A549 (cell line): ENCODE results near the gene SYTL1. TPM values are rescaled to one million over a fixed set of nuclear protein-coding genes. Genes with fewer than 3 reads are reported as not detected.

Experiments used
- ATOH8 ChIP-seq: fragments of 250-450 bp; sonication (Bioruptor Pico); IDR thresholded peaks from 2 replicates; pipeline ENCODE4 v1.5.0; 2020; ENCODE audit warnings: low read depth, mild to moderate bottlenecking, moderate library complexity
- BCL3 ChIP-seq: fragments of >200 bp; sonication (Bioruptor Twin); formaldehyde crosslinking; IDR thresholded peaks from 3 replicates; pipeline ENCODE4 v1.6.1; 2016
- BHLHE40 ChIP-seq: IDR thresholded peaks from 2 replicates; pipeline ENCODE4 v1.6.1; 2012; ENCODE audit warnings: low read depth, low read length, inconsistent platforms
- CBX8 ChIP-seq: fragments of 200-600 bp; sonication (generic); IDR thresholded peaks from 2 replicates; pipeline ENCODE4 v1.6.1; 2016
- CHD4 ChIP-seq: fragments of 200-600 bp; sonication (generic); IDR thresholded peaks from 2 replicates; pipeline ENCODE4 v1.6.1; 2016; ENCODE audit warnings: antibody characterized with exemption, mild to moderate bottlenecking, borderline replicate concordance
- EHF ChIP-seq: fragments of 250-450 bp; sonication (Bioruptor Pico); IDR thresholded peaks from 2 replicates; pipeline ENCODE4 v1.5.0; 2020; ENCODE audit warnings: mild to moderate bottlenecking
- EP300 ChIP-seq, 2 experiments: fragments of >200 bp; sonication (Bioruptor Twin); formaldehyde crosslinking; IDR thresholded peaks; 2 replicates in 1 of 2; 3 replicates in 1 of 2; pipeline ENCODE4 v1.6.1; 2016 to 2017
- ESRRA ChIP-seq: fragments of 150-350 bp; IDR thresholded peaks from 2 replicates; pipeline ENCODE4 v1.6.1; 2014; ENCODE audit warnings: mild to moderate bottlenecking, low read length, borderline replicate concordance
- FOSB ChIP-seq: fragments of 250-450 bp; sonication (Bioruptor Pico); IDR thresholded peaks from 2 replicates; pipeline ENCODE4 v1.5.0; 2020; ENCODE audit warnings: mild to moderate bottlenecking, moderate library complexity
- FOSL2 ChIP-seq, 2 experiments: fragments of 450-650 bp in 1 of 2; fragments of >200 bp in 1 of 2; sonication (Bioruptor Twin) in 1 of 2; formaldehyde crosslinking; IDR thresholded peaks; 2 replicates each; pipeline versions ENCODE4 v1.5.0 to v1.6.1; 2016 to 2020; ENCODE audit warnings: mild to moderate bottlenecking in 1 of 2, moderate library complexity in 1 of 2
- FOXS1 ChIP-seq: fragments of 250-450 bp; sonication (Bioruptor Pico); IDR thresholded peaks from 2 replicates; pipeline ENCODE4 v1.5.0; 2020; ENCODE audit warnings: mild to moderate bottlenecking, moderate library complexity
- HEYL ChIP-seq: fragments of 250-450 bp; sonication (Bioruptor Pico); IDR thresholded peaks from 2 replicates; pipeline ENCODE4 v1.8.0; 2021; ENCODE audit warnings: mild to moderate bottlenecking, moderate library complexity
- HOXA7 ChIP-seq: fragments of 250-450 bp; sonication (Bioruptor Pico); IDR thresholded peaks from 2 replicates; pipeline ENCODE4 v1.5.0; 2020; ENCODE audit warnings: mild to moderate bottlenecking, moderate library complexity
- JUN ChIP-seq, 2 experiments: fragments of >200 bp; sonication (Bioruptor Twin); formaldehyde crosslinking; IDR thresholded peaks; 2 replicates in 1 of 2; 3 replicates in 1 of 2; pipeline ENCODE4 v1.6.1; 2016 to 2017
- JUNB ChIP-seq: fragments of >200 bp; sonication (Bioruptor Twin); formaldehyde crosslinking; IDR thresholded peaks from 2 replicates; pipeline ENCODE4 v1.6.1; 2016
- KDM5A ChIP-seq: fragments of 200-600 bp; sonication (generic); IDR thresholded peaks from 2 replicates; pipeline ENCODE4 v1.6.1; 2016; ENCODE audit warnings: antibody characterized with exemption, mild to moderate bottlenecking
- MAX ChIP-seq: IDR thresholded peaks from 2 replicates; pipeline ENCODE4 v1.6.1; 2012
- POLR2A ChIP-seq: IDR thresholded peaks from 2 replicates; pipeline ENCODE4 v1.6.1; 2012; ENCODE audit warnings: mild to moderate bottlenecking, low read length
- POLR2AphosphoS2 ChIP-seq: conservative IDR thresholded peaks from 2 replicates; pipeline ENCODE4 v1.6.1; 2012; ENCODE audit warnings: low read length, improper control_type of control experiment, inconsistent platforms
- RAD21 ChIP-seq, 2 experiments: fragments of >200 bp in 1 of 2; sonication (Bioruptor Twin) in 1 of 2; formaldehyde crosslinking in 1 of 2; IDR thresholded peaks in 1 of 2; conservative IDR thresholded peaks in 1 of 2; 2 replicates in 1 of 2; 3 replicates in 1 of 2; pipeline ENCODE4 v1.6.1; 2012 to 2018; ENCODE audit warnings: inconsistent platforms in 1 of 2
- RARB ChIP-seq: fragments of 250-450 bp; sonication (Bioruptor Pico); IDR thresholded peaks from 2 replicates; pipeline ENCODE4 v1.8.0; 2021; ENCODE audit warnings: mild to moderate bottlenecking, moderate library complexity
- RCOR1 ChIP-seq: fragments of 150-350 bp; IDR thresholded peaks from 2 replicates; pipeline ENCODE4 v1.6.1; 2014; ENCODE audit warnings: antibody characterized with exemption, low read length, low read depth
- RFX5 ChIP-seq: fragments of 450-650 bp; IDR thresholded peaks from 2 replicates; pipeline ENCODE4 v1.7.1; 2014; ENCODE audit warnings: antibody characterized with exemption, mild to moderate bottlenecking, moderate library complexity
- SREBF2 ChIP-seq: fragments of 450-650 bp; IDR thresholded peaks from 2 replicates; pipeline ENCODE4 v1.6.1; 2014; ENCODE audit warnings: mild to moderate bottlenecking, moderate library complexity
- TFCP2L1 ChIP-seq: fragments of 250-450 bp; sonication (Bioruptor Pico); IDR thresholded peaks from 2 replicates; pipeline ENCODE4 v1.5.0; 2021; ENCODE audit warnings: mild to moderate bottlenecking
- TP53 ChIP-seq: fragments of 250-450 bp; sonication (Bioruptor Pico); IDR thresholded peaks from 2 replicates; pipeline ENCODE4 v1.5.0; 2021; ENCODE audit warnings: mild to moderate bottlenecking, moderate library complexity
- ZC3H11A ChIP-seq: fragments of 450-650 bp; IDR thresholded peaks from 2 replicates; pipeline ENCODE4 v1.6.1; 2014; ENCODE audit warnings: antibody characterized with exemption, mild to moderate bottlenecking
- ZFP36 ChIP-seq: fragments of 450-650 bp; IDR thresholded peaks from 2 replicates; pipeline ENCODE4 v1.6.1; 2014; ENCODE audit warnings: borderline replicate concordance; ENCODE audit not compliant: partially characterized antibody
- ZSCAN20 ChIP-seq: fragments of 250-450 bp; sonication (Bioruptor Pico); IDR thresholded peaks from 2 replicates; pipeline ENCODE4 v1.8.0; 2022; ENCODE audit warnings: mild to moderate bottlenecking, moderate library complexity
- polyA plus RNA-seq, 4 experiments: library from polyadenylated mRNA; depleted of rRNA in 3 of 4; stranded (reverse); fragments of >200 nt; fragmentation: RNase III in 1 of 4; extraction: RNeasy Plus Mini Kit Qiagen cat#74134 plus additional on column Dnase treatment in 1 of 4; gene quantifications; 2 replicates in 3 of 4; 3 replicates in 1 of 4; pipeline ENCODE4 v1.2.3, GENCODE V29; 2011 to 2017
- TF ChIP-seq, protein P1 (sequence below): fragments of 150-350 bp; IDR thresholded peaks from 2 replicates; pipeline ENCODE4 v1.6.1; 2014; ENCODE audit warnings: low read depth, mild to moderate bottlenecking, low read length
- TF ChIP-seq, protein P2 (sequence below): fragments of >200 bp; sonication (Bioruptor Twin); formaldehyde crosslinking; IDR thresholded peaks from 2 replicates; pipeline ENCODE4 v1.6.1; 2016
- TF ChIP-seq, protein P3 (sequence below): fragments of 200-600 bp; sonication (generic); IDR thresholded peaks from 2 replicates; pipeline ENCODE4 v1.6.1; 2016; ENCODE audit warnings: antibody characterized with exemption, mild to moderate bottlenecking, moderate library complexity
- TF ChIP-seq, protein P4 (sequence below): fragments of >200 bp; sonication (Bioruptor Twin); formaldehyde crosslinking; IDR thresholded peaks from 3 replicates; pipeline ENCODE4 v1.5.1; 2016

Gene SYTL1
- polyA plus RNA-seq, 2 of the 4 experiments (the other 2 are of a cell fraction) = 0.76 to 0.80 TPM

GRCh38 chr1:27321813-27322568, 19.8 kb upstream of the SYTL1 start, which contains the start of gene TMEM222 (continued):
- TF ChIP-seq BCL3 (0 out of 3 replicates have a peak, but pooled peaks have one; percentile 54), TFCP2L1 (CRISPR knock-in tag) (no peak), FOSL2 (IDR thresholded peaks at IDR 0.05) (no peak), FOSL2 (CRISPR knock-in tag; IDR thresholded peaks at IDR 0.05) (0 out of 2 replicates have a peak, but pooled peaks have one; percentile 27), JUNB (no peak), ATOH8 (CRISPR knock-in tag) (no peak), ZSCAN20 (no peak), RAD21 (conservative IDR thresholded peaks at IDR 0.05 in 1 of 2, IDR thresholded peaks at IDR 0.05 in 1 of 2) (no peak; a peak in 1 of 5 replicates), ZC3H11A (no peak; the same call in 1 of the 2 replicates), POLR2AphosphoS2 (no peak), BHLHE40 (no peak), RFX5 (peak; percentile 68; the same call in 1 of the 2 replicates), MAX (peak; percentile 89), FOSB (CRISPR knock-in tag) (no peak), SREBF2 (no peak), CBX8 (no peak), HOXA7 (CRISPR knock-in tag) (no peak), RCOR1 (no peak), EP300 (IDR thresholded peaks at IDR 0.05) (no peak), JUN (IDR thresholded peaks at IDR 0.05) (peak; percentile 65 to 91; a peak in 4 of 5 replicates), HEYL (CRISPR knock-in tag) (no peak), ZFP36 (no peak), FOXS1 (CRISPR knock-in tag) (no peak), KDM5A (peak; percentile 66), POLR2A (peak; percentile 58), TP53 (CRISPR knock-in tag) (no peak), EHF (CRISPR knock-in tag) (no peak), ESRRA (no peak), RARB (no peak), CHD4 (no peak)
- TF ChIP-seq, protein P1, sequence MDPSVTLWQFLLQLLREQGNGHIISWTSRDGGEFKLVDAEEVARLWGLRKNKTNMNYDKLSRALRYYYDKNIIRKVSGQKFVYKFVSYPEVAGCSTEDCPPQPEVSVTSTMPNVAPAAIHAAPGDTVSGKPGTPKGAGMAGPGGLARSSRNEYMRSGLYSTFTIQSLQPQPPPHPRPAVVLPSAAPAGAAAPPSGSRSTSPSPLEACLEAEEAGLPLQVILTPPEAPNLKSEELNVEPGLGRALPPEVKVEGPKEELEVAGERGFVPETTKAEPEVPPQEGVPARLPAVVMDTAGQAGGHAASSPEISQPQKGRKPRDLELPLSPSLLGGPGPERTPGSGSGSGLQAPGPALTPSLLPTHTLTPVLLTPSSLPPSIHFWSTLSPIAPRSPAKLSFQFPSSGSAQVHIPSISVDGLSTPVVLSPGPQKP = no peak
- TF ChIP-seq, protein P2, sequence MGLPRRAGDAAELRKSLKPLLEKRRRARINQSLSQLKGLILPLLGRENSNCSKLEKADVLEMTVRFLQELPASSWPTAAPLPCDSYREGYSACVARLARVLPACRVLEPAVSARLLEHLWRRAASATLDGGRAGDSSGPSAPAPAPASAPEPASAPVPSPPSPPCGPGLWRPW = no peak
- TF ChIP-seq, protein P3, sequence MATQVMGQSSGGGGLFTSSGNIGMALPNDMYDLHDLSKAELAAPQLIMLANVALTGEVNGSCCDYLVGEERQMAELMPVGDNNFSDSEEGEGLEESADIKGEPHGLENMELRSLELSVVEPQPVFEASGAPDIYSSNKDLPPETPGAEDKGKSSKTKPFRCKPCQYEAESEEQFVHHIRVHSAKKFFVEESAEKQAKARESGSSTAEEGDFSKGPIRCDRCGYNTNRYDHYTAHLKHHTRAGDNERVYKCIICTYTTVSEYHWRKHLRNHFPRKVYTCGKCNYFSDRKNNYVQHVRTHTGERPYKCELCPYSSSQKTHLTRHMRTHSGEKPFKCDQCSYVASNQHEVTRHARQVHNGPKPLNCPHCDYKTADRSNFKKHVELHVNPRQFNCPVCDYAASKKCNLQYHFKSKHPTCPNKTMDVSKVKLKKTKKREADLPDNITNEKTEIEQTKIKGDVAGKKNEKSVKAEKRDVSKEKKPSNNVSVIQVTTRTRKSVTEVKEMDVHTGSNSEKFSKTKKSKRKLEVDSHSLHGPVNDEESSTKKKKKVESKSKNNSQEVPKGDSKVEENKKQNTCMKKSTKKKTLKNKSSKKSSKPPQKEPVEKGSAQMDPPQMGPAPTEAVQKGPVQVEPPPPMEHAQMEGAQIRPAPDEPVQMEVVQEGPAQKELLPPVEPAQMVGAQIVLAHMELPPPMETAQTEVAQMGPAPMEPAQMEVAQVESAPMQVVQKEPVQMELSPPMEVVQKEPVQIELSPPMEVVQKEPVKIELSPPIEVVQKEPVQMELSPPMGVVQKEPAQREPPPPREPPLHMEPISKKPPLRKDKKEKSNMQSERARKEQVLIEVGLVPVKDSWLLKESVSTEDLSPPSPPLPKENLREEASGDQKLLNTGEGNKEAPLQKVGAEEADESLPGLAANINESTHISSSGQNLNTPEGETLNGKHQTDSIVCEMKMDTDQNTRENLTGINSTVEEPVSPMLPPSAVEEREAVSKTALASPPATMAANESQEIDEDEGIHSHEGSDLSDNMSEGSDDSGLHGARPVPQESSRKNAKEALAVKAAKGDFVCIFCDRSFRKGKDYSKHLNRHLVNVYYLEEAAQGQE = no peak
- TF ChIP-seq, protein P4, sequence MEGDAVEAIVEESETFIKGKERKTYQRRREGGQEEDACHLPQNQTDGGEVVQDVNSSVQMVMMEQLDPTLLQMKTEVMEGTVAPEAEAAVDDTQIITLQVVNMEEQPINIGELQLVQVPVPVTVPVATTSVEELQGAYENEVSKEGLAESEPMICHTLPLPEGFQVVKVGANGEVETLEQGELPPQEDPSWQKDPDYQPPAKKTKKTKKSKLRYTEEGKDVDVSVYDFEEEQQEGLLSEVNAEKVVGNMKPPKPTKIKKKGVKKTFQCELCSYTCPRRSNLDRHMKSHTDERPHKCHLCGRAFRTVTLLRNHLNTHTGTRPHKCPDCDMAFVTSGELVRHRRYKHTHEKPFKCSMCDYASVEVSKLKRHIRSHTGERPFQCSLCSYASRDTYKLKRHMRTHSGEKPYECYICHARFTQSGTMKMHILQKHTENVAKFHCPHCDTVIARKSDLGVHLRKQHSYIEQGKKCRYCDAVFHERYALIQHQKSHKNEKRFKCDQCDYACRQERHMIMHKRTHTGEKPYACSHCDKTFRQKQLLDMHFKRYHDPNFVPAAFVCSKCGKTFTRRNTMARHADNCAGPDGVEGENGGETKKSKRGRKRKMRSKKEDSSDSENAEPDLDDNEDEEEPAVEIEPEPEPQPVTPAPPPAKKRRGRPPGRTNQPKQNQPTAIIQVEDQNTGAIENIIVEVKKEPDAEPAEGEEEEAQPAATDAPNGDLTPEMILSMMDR = no peak
